HUDEP-2 (cell line): Measurements from ENCODE around the gene PLPP4.

Experiments used
- DNase-seq, 76 experiments: peaks; one replicate each; lab custom pipeline; 2025; ENCODE audit not compliant: unreplicated experiment in 76 of 76; lab: John Stamatoyannopoulos, UW

PLPP4 gene

GRCh38 chr10:120514959-120515358, 57.9 kb downstream of the PLPP4 start:
- no peak for DNase-seq

- no peak for DNase-seq
Measured at GRCh38 chr10:120515741-120516140, 58.7 kb downstream of the PLPP4 start.

GRCh38 chr10:120516426-120516825, 59.4 kb downstream of the PLPP4 start:
- no peak for DNase-seq

- DNase-seq = no peak
Measured at GRCh38 chr10:120517196-120517595, 60.2 kb downstream of the PLPP4 start.

GRCh38 chr10:120517881-120518484, 61.0 kb downstream of the PLPP4 start:
- DNase-seq = no peak

GRCh38 chr10:120521880-120522279, 64.9 kb downstream of the PLPP4 start:
- DNase-seq = no peak

GRCh38 chr10:120527691-120528090, 70.7 kb downstream of the PLPP4 start:
- no peak for DNase-seq

- no peak for DNase-seq
Measured at GRCh38 chr10:120530699-120531098, 73.7 kb downstream of the PLPP4 start.

GRCh38 chr10:120538091-120538490, 81.1 kb downstream of the PLPP4 start:
- no peak for DNase-seq

GRCh38 chr10:120539076-120539475, 82.0 kb downstream of the PLPP4 start:
- no peak for DNase-seq

- no peak for DNase-seq
Measured at GRCh38 chr10:120540486-120540885, 83.5 kb downstream of the PLPP4 start.

- no peak for DNase-seq
Measured at GRCh38 chr10:120541984-120542383, 85.0 kb downstream of the PLPP4 start.

- DNase-seq = no peak
Measured at GRCh38 chr10:120542591-120542990, 85.6 kb downstream of the PLPP4 start.

- DNase-seq = no peak
Measured at GRCh38 chr10:120543291-120543690, 86.3 kb downstream of the PLPP4 start.

GRCh38 chr10:120548210-120548609, 91.2 kb downstream of the PLPP4 start:
- no peak for DNase-seq

- DNase-seq = no peak
Measured at GRCh38 chr10:120552262-120552661, 95.2 kb downstream of the PLPP4 start.

- DNase-seq = no peak
Measured at GRCh38 chr10:120553911-120554310, 96.9 kb downstream of the PLPP4 start.

- DNase-seq = no peak
Measured at GRCh38 chr10:120555436-120555835, 98.4 kb downstream of the PLPP4 start.

- DNase-seq = no peak
Measured at GRCh38 chr10:120555842-120556532, 99.0 kb downstream of the PLPP4 start.

GRCh38 chr10:120557311-120557710, 100.3 kb downstream of the PLPP4 start:
- no peak for DNase-seq

GRCh38 chr10:120559800-120560199, 102.8 kb downstream of the PLPP4 start:
- DNase-seq = no peak

GRCh38 chr10:120562956-120563355, 105.9 kb downstream of the PLPP4 start:
- DNase-seq = no peak

GRCh38 chr10:120570418-120570817, 113.4 kb downstream of the PLPP4 start:
- DNase-seq = no peak
